Liver (tissue), 9 donors: Measurements from ENCODE around the gene PSMB7. TPM values are rescaled to one million over a fixed set of nuclear protein-coding genes. Genes with fewer than 3 reads are reported as not detected.
A peak's percentile ranks its signal among the peaks of the same experiment; 100 is the strongest.

ENCODE experiments used
- DNase-seq: peaks from one replicate; pipeline ENCODE4 v3.0.0-alpha.2; 2017; ENCODE audit warnings: low spot score
- H3K27ac ChIP-seq, 2 donors: one replicate each; pipeline ENCODE4 v1.7.0; 2013; ENCODE audit warnings: inconsistent platforms in 2 of 2, low read length in 2 of 2, control low read depth in 1 of 2, low read depth in 1 of 2, mild to moderate bottlenecking in 1 of 2
- H3K27me3 ChIP-seq, 4 donors: one replicate each; pipeline versions ENCODE4 v1.6.1 to v1.7.0; 2013; ENCODE audit warnings: low read length in 3 of 4, inconsistent platforms in 1 of 4, mild to moderate bottlenecking in 1 of 4, moderate library complexity in 1 of 4; ENCODE audit not compliant: control insufficient read depth in 4 of 4, insufficient read depth in 4 of 4
- H3K36me3 ChIP-seq, 4 donors: one replicate each; pipeline versions ENCODE4 v1.6.1 to v1.7.0; 2013; ENCODE audit warnings: low read length in 3 of 4, mild to moderate bottlenecking in 3 of 4, low read depth in 1 of 4, moderate library complexity in 1 of 4; ENCODE audit not compliant: control insufficient read depth in 4 of 4, insufficient read depth in 3 of 4
- H3K4me1 ChIP-seq, 4 donors: one replicate each; pipeline versions ENCODE4 v1.6.1 to v1.7.0; 2013; ENCODE audit warnings: low read length in 3 of 4, mild to moderate bottlenecking in 3 of 4, moderate library complexity in 1 of 4; ENCODE audit not compliant: control insufficient read depth in 4 of 4, insufficient read depth in 4 of 4
- H3K4me3 ChIP-seq, 3 donors: one replicate each; pipeline versions ENCODE4 v1.6.1 to v1.7.0; 2013; ENCODE audit warnings: low read length in 3 of 3, control low read depth in 1 of 3, low read depth in 1 of 3, mild to moderate bottlenecking in 1 of 3
- H3K9ac ChIP-seq, 2 donors: one replicate each; pipeline ENCODE4 v1.7.0; 2013; ENCODE audit warnings: low read length in 2 of 2, mild to moderate bottlenecking in 2 of 2, moderate library complexity in 2 of 2, control low read depth in 1 of 2, low read depth in 1 of 2
- H3K9me3 ChIP-seq, 4 donors: one replicate each; pipeline versions ENCODE4 v1.6.1 to v1.7.0; 2013; ENCODE audit warnings: low read length in 3 of 4; ENCODE audit not compliant: control insufficient read depth in 4 of 4
- ATF3 ChIP-seq: IDR thresholded peaks from 2 replicates; pipeline ENCODE4 v1.6.1; 2016; ENCODE audit warnings: antibody characterized with exemption
- CTCF ChIP-seq: fragments of 150-350 bp; IDR thresholded peaks from 2 replicates; pipeline ENCODE4 v1.5.1; 2017; ENCODE audit warnings: improper control_type of control experiment, low read depth, low read length; ENCODE audit not compliant: missing input control
- EGR1 ChIP-seq, 2 donors: IDR thresholded peaks; 2 replicates each; pipeline ENCODE4 v1.6.1; 2016 to 2018; ENCODE audit warnings: antibody characterized with exemption in 2 of 2, low read depth in 2 of 2
- GABPA ChIP-seq, 2 donors: IDR thresholded peaks in 1 of 2; conservative IDR thresholded peaks in 1 of 2; 2 replicates each; pipeline ENCODE4 v1.6.1; 2016; ENCODE audit warnings: antibody characterized with exemption in 2 of 2, mild to moderate bottlenecking in 1 of 2, moderate library complexity in 1 of 2
- HNF4A ChIP-seq, 2 donors: conservative IDR thresholded peaks; 2 replicates each; pipeline ENCODE4 v1.6.1; 2016; ENCODE audit warnings: antibody characterized with exemption in 2 of 2, mild to moderate bottlenecking in 2 of 2
- HNF4G ChIP-seq: IDR thresholded peaks from 2 replicates; pipeline ENCODE4 v1.6.1; 2016; ENCODE audit warnings: antibody characterized with exemption
- JUND ChIP-seq, 2 donors: IDR thresholded peaks; 2 replicates each; pipeline ENCODE4 v1.6.1; 2016; ENCODE audit warnings: antibody characterized with exemption in 2 of 2
- NR2F2 ChIP-seq: IDR thresholded peaks from 2 replicates; pipeline ENCODE4 v1.6.1; 2016; ENCODE audit warnings: antibody characterized with exemption
- RAD21 ChIP-seq, 2 donors: IDR thresholded peaks; 2 replicates each; pipeline ENCODE4 v1.6.1; 2016; ENCODE audit warnings: antibody characterized with exemption in 2 of 2, mild to moderate bottlenecking in 2 of 2
- REST ChIP-seq: IDR thresholded peaks from 2 replicates; pipeline ENCODE4 v1.6.1; 2016; ENCODE audit warnings: antibody characterized with exemption, mild to moderate bottlenecking
- RXRA ChIP-seq, 2 donors: IDR thresholded peaks; 2 replicates each; pipeline ENCODE4 v1.6.1; 2017 to 2018; ENCODE audit warnings: antibody characterized with exemption in 2 of 2, mild to moderate bottlenecking in 1 of 2
- SP1 ChIP-seq: IDR thresholded peaks from 2 replicates; pipeline ENCODE4 v1.6.1; 2018; ENCODE audit warnings: antibody characterized with exemption, mild to moderate bottlenecking
- TAF1 ChIP-seq: conservative IDR thresholded peaks from 2 replicates; pipeline ENCODE4 v1.6.1; 2016; ENCODE audit warnings: antibody characterized with exemption, mild to moderate bottlenecking
- YY1 ChIP-seq: IDR thresholded peaks from 2 replicates; pipeline ENCODE4 v1.6.1; 2016; ENCODE audit warnings: antibody characterized with exemption, mild to moderate bottlenecking
- WGBS: extraction: QIAGEN DNeasy Blood & Tissue Kit; methylation state at CpG from one replicate; pipeline ENCODE4 v1.1.7; 2013; 5-methylcytosine and 5-hydroxymethylcytosine counted together
- polyA plus RNA-seq, 2 donors: library from polyadenylated mRNA; stranded (reverse) in 1 of 2; unstranded in 1 of 2; fragments of 200-250 nt in 1 of 2; fragments of >200 nt in 1 of 2; fragmentation: Nextera tagmentation in 1 of 2; extraction: Ambion mirVana in 1 of 2; gene quantifications; one replicate each; pipeline versions ENCODE4 v1.2.1 to v1.2.3, GENCODE V29; 2013 to 2015
- total RNA-seq, 2 donors: library from RNA; depleted of rRNA; stranded (reverse); fragments of >200 nt; gene quantifications; one replicate each; pipeline ENCODE4 v1.2.3, GENCODE V29; 2014
- TF ChIP-seq, protein P1 (sequence below): IDR thresholded peaks from 2 replicates; pipeline ENCODE4 v1.6.1; 2016; ENCODE audit warnings: antibody characterized with exemption
- TF ChIP-seq, protein P2 (sequence below): IDR thresholded peaks from 2 replicates; pipeline ENCODE4 v1.6.1; 2016; ENCODE audit warnings: antibody characterized with exemption
- donor health status: healthy.
- donor health status: healthy.
- donor health status: healthy.
- donor health status: healthy.
- donor health status: healthy.

The PSMB7 gene
- total and polyA plus RNA-seq, 4 donors: 90.9 to 183 (median 134) TPM

GRCh38 chr9:124414612-124415011 lies 630 bp downstream of the PSMB7 start:
- Histone ChIP-seq H3K36me3 (peaks cover 3 to 28% (median 27%) of the 10 kb centered on the region in 4 donors), H3K27ac (peak overlapping the region; percentile 19 to 55), H3K4me3 (peak overlapping the region; percentile 71 to 97 (median 94)), H3K4me1 (peaks cover 0 to 26% (median 17%) of the 10 kb centered on the region in 4 donors), H3K9ac (peak overlapping the region; percentile 72 to 79), H3K9me3 (no peaks in the 10 kb centered on the region), H3K27me3 (no peaks in the 10 kb centered on the region)
- TF ChIP-seq YY1 (no peak), ATF3 (no peak), CTCF (no peak), REST (no peak), RXRA (IDR thresholded peaks at IDR 0.05) (no peak), HNF4A (conservative IDR thresholded peaks at IDR 0.05) (no peak), GABPA (IDR thresholded peaks at IDR 0.05 in 1 of 2, conservative IDR thresholded peaks at IDR 0.05 in 1 of 2) (no peak), JUND (IDR thresholded peaks at IDR 0.05) (no peak), HNF4G (no peak)
- TF ChIP-seq, protein P1, sequence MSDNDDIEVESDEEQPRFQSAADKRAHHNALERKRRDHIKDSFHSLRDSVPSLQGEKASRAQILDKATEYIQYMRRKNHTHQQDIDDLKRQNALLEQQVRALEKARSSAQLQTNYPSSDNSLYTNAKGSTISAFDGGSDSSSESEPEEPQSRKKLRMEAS: no peak
- DNase-seq: no peak
- 12% methylated on average over 13 of the region's 13 CpGs for WGBS

DNA sequence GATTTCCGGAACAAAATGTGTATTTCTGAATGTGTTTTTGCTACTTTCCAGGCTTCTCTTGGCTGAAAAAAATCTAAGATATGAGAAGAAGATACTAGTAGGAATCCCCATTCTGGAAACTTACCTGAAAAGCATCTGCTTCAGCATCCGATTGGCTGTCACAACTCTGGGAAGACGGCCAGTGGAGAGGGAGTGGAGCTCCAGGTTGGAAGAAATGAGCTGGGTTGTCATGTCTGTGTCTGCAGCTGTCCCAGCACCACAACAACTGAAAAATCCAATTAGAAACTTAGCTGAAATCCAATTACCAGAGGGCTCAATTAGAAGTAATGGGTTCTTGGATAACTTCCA lies 3.0 kb downstream of the PSMB7 start:
- WGBS: 88% methylated on average over 3 of the region's 3 CpGs
- DNase-seq: no peak
- peaks cover 4 to 42% (median 30%) of the 10 kb centered on the region in 4 donors for H3K36me3 ChIP-seq
- H3K9ac ChIP-seq: no peak overlapping the region
- no peaks in the 10 kb centered on the region for H3K27me3 ChIP-seq
- no peaks in the 10 kb centered on the region for H3K9me3 ChIP-seq
- H3K27ac ChIP-seq: no peak overlapping the region
- peaks cover 1 to 28% (median 20%) of the 10 kb centered on the region in 4 donors for H3K4me1 ChIP-seq
- no peak overlapping the region for H3K4me3 ChIP-seq
- no peak for TF ChIP-seq JUND (IDR thresholded peaks at IDR 0.05)
- TF ChIP-seq EGR1 (IDR thresholded peaks at IDR 0.05; ENCODE audit: low read depth in 2 of 2): no peak
- TF ChIP-seq, protein P2, sequence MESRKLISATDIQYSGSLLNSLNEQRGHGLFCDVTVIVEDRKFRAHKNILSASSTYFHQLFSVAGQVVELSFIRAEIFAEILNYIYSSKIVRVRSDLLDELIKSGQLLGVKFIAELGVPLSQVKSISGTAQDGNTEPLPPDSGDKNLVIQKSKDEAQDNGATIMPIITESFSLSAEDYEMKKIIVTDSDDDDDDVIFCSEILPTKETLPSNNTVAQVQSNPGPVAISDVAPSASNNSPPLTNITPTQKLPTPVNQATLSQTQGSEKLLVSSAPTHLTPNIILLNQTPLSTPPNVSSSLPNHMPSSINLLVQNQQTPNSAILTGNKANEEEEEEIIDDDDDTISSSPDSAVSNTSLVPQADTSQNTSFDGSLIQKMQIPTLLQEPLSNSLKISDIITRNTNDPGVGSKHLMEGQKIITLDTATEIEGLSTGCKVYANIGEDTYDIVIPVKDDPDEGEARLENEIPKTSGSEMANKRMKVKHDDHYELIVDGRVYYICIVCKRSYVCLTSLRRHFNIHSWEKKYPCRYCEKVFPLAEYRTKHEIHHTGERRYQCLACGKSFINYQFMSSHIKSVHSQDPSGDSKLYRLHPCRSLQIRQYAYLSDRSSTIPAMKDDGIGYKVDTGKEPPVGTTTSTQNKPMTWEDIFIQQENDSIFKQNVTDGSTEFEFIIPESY: no peak
- TF ChIP-seq REST: no peak
- TF ChIP-seq CTCF: no peak
- TF ChIP-seq SP1: no peak
- no peak for TF ChIP-seq HNF4A (conservative IDR thresholded peaks at IDR 0.05)
- no peak for TF ChIP-seq YY1
- no peak for TF ChIP-seq NR2F2
- no peak for TF ChIP-seq RXRA (IDR thresholded peaks at IDR 0.05)
- TF ChIP-seq TAF1: no peak
- no peak for TF ChIP-seq ATF3
- no peak for TF ChIP-seq GABPA (IDR thresholded peaks at IDR 0.05 in 1 of 2, conservative IDR thresholded peaks at IDR 0.05 in 1 of 2)
- TF ChIP-seq RAD21 (IDR thresholded peaks at IDR 0.05): no peak
- TF ChIP-seq, protein P1: no peak
